ENCODE measurements around the gene WDCP. TPM values are rescaled to one million over a fixed set of nuclear protein-coding genes. Genes with fewer than 3 reads are reported as not detected.

The WDCP gene
- total and polyA plus RNA-seq, 2 donors from 2014 or later, result 2.9 to 11.7 TPM

DNA sequence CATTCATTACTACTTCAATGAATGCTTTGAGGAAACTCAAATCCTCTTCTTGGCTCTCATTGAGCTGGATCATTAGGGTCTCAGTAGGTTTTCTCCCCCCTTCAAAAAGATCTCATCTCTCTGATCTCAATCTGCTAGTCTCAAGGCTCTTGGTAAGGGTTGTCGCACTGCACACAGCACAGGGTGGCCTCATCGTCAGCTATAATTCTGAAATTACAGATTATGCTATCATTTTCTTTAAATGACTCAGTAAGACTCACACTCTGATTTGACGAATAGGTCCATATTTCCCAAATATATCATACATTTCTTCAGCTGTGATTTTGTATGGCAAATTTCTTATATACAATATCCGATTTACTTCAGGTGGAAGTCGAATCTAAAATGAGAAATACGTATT is 26.6 kb upstream of the WDCP start:
- H3K36me3 ChIP-seq (ENCODE audit: control insufficient read depth in 2 of 3, insufficient read depth in 3 of 3, low read length in 3 of 3), result peaks cover 3 to 23% (median 7%) of the 10 kb centered on the region in 3 donors
- no peaks in the 10 kb centered on the region for H3K9me3 ChIP-seq (ENCODE audit: control insufficient read depth in 2 of 3, insufficient read depth in 1 of 3, low read length in 3 of 3)
- no peak overlapping the region for H3K27ac ChIP-seq (ENCODE audit: low read depth in 2 of 2, low read length in 2 of 2)
- no peak overlapping the region for H3K4me3 ChIP-seq (ENCODE audit: low read length in 3 of 3)
- no peak for FAIRE-seq
- H3K9ac ChIP-seq (ENCODE audit: low read length in 3 of 3), result no peak overlapping the region
- intact Hi-C loops (cut with DNase I), result no loop called here
- no peaks in the 10 kb centered on the region for H3K27me3 ChIP-seq (ENCODE audit: control insufficient read depth, insufficient read depth, low read length)
- TF ChIP-seq, protein P1, sequence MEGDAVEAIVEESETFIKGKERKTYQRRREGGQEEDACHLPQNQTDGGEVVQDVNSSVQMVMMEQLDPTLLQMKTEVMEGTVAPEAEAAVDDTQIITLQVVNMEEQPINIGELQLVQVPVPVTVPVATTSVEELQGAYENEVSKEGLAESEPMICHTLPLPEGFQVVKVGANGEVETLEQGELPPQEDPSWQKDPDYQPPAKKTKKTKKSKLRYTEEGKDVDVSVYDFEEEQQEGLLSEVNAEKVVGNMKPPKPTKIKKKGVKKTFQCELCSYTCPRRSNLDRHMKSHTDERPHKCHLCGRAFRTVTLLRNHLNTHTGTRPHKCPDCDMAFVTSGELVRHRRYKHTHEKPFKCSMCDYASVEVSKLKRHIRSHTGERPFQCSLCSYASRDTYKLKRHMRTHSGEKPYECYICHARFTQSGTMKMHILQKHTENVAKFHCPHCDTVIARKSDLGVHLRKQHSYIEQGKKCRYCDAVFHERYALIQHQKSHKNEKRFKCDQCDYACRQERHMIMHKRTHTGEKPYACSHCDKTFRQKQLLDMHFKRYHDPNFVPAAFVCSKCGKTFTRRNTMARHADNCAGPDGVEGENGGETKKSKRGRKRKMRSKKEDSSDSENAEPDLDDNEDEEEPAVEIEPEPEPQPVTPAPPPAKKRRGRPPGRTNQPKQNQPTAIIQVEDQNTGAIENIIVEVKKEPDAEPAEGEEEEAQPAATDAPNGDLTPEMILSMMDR (IDR thresholded peaks at IDR 0.05; ENCODE audit: borderline replicate concordance, extremely low read depth, insufficient read depth), result no peak
- peaks cover 0 to 5% (median 0%) of the 10 kb centered on the region in 3 donors for H3K4me1 ChIP-seq (ENCODE audit: control insufficient read depth in 2 of 3, insufficient read depth in 2 of 3, low read depth in 1 of 3, low read length in 3 of 3)
- no peak for DNase-seq

DNA sequence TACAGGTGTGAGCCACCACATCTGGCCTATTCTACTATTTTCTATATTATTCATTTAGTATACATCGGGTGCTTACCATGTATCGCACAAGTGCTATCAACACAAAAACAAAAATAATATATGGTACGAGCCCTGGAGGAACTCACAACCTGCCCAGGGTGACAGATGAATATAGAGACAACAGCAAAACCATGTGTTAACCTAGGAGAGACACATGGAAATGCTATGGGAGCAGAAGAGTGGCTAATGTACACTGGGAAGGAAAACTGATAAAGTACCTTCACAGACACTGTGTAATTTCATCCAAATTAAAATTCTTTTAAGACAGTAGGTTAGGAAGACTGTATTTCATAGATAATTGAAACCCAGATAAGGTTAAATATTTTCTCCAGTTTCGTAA is 25.1 kb upstream of the WDCP start:
- intact Hi-C loops (cut with DNase I), result no loop called here
- Histone ChIP-seq H3K4me1 (ENCODE audit: control insufficient read depth in 2 of 3, insufficient read depth in 2 of 3, low read depth in 1 of 3, low read length in 3 of 3) (no peaks in the 10 kb centered on the region), H3K4me3 (ENCODE audit: low read length in 3 of 3) (no peak overlapping the region), H3K27ac (ENCODE audit: low read depth in 2 of 2, low read length in 2 of 2) (no peak overlapping the region), H3K9ac (ENCODE audit: low read length in 3 of 3) (no peak overlapping the region), H3K27me3 (ENCODE audit: control insufficient read depth, insufficient read depth, low read length) (no peaks in the 10 kb centered on the region), H3K9me3 (ENCODE audit: control insufficient read depth in 2 of 3, insufficient read depth in 1 of 3, low read length in 3 of 3) (no peaks in the 10 kb centered on the region), H3K36me3 (ENCODE audit: control insufficient read depth in 2 of 3, insufficient read depth in 3 of 3, low read length in 3 of 3) (peaks cover 6 to 23% (median 7%) of the 10 kb centered on the region in 3 donors)
- DNase-seq (no peak), FAIRE-seq (no peak)
- TF ChIP-seq, protein P1 (IDR thresholded peaks at IDR 0.05; ENCODE audit: borderline replicate concordance, extremely low read depth, insufficient read depth), result no peak

DNA sequence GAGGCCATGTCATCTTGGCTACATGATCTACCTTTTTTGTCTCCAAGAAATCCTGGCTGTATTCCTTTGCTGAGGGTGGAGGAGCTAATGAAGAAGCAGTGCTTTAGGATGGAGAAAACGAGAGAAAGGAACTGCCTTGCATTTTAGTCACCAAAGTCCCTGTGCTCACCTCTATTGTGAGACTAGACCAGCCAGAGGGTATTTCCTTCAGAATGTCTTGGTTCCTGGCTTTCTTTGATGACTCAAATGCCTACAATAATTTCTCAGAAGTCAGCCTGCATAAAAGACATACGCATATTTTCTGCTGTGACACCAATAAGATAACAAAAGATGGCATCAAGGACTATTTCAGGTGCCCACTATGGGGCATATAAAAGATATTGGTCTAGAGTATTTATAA is 18.1 kb upstream of the WDCP start:
- FAIRE-seq (no peak), DNase-seq (no peak)
- TF ChIP-seq, protein P1 (IDR thresholded peaks at IDR 0.05; ENCODE audit: borderline replicate concordance, extremely low read depth, insufficient read depth), result no peak
- Histone ChIP-seq H3K27ac (ENCODE audit: low read depth in 2 of 2, low read length in 2 of 2) (no peak overlapping the region), H3K4me1 (ENCODE audit: control insufficient read depth in 2 of 3, insufficient read depth in 2 of 3, low read depth in 1 of 3, low read length in 3 of 3) (no peaks in the 10 kb centered on the region), H3K9me3 (ENCODE audit: control insufficient read depth in 2 of 3, insufficient read depth in 1 of 3, low read length in 3 of 3) (no peaks in the 10 kb centered on the region), H3K4me3 (ENCODE audit: low read length in 3 of 3) (no peak overlapping the region), H3K27me3 (ENCODE audit: control insufficient read depth, insufficient read depth, low read length) (no peaks in the 10 kb centered on the region), H3K9ac (ENCODE audit: low read length in 3 of 3) (no peak overlapping the region), H3K36me3 (ENCODE audit: control insufficient read depth in 2 of 3, insufficient read depth in 3 of 3, low read length in 3 of 3) (peaks cover 4 to 14% (median 6%) of the 10 kb centered on the region in 3 donors)
- intact Hi-C loops (cut with DNase I), result no loop called here
